ENCODE measurements around the gene SRSF7. TPM values are rescaled to one million over a fixed set of nuclear protein-coding genes. Genes with fewer than 3 reads are reported as not detected.

Gene SRSF7
- total and polyA plus RNA-seq, 9 of the 15 experiments (the other 6 are each of a cell fraction or from before 2014, with no cell fraction given): 219 to 726 (median 375) TPM

DNA sequence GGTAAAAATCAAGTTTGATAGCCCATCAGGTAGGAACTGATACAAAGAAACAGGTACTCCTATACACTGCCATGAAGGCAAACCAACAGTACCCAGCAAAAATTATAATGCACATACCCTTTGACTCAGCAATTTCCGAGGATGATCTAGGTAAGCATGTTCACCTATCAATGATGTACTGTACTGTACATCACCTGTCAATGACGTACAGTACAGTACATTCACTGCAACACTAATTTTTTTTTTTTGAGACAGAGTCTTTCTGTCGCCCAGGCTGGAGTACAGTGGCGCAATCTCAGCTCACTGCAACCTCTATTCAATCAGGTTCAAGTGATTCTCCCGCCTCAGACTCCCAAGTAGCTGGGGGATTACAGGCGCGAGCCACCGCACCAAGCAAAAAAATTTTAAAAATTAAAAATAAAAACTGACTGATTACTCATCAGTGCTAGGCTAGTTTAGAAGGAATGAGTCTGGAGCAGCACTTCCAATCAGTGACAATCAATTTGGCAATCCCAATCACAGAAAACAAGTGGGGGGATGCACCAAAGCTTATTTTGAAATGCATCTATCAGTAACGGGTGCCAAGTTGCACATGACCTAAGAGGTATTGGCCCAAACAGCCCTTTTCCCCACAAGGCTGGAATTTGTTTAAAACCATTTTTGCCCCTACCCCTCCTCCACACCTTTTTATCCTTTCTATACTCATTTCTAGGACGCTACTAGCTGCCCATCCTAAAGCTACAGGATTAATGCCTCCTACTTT, 8.2 kb downstream of the SRSF7 start:
- no peak overlapping the region for H3K4me2 ChIP-seq (ENCODE audit: insufficient read depth, low read length)
- peaks cover 19% of the 10 kb centered on the region for H4K20me1 ChIP-seq (replicated peaks; ENCODE audit: control insufficient read depth, insufficient read depth, low read length)
- H3K27ac ChIP-seq (ENCODE audit: extremely low read depth, low read depth, low read length): no peak overlapping the region
- POLR2A ChIA-PET: interaction anchor here (0.7 to 3.9 kb wide), 16 partner anchors 8 to 210 kb away, joined by 3 to 30 read pairs (median 5); partner anchors contain the start of gene SRSF7
- DNase-seq (ENCODE audit: extremely low read depth in 1 of 4, low spot score in 3 of 4) (peak in 1 of 4 experiments; percentile 19), FAIRE-seq (no peak), ATAC-seq (peak; percentile 57)
- no TSS peak for BruUV-seq (replicated peaks)
- peaks cover 4% of the 10 kb centered on the region; the same call in 1 of the 2 replicates for H3K9me3 ChIP-seq (replicated peaks; ENCODE audit: control insufficient read depth, insufficient read depth, low read depth, low read length)
- H3K79me2 ChIP-seq (ENCODE audit: control insufficient read depth, insufficient read depth, low read length): peaks cover 38% of the 10 kb centered on the region
- H2AFZ ChIP-seq (ENCODE audit: low read depth, low read length): no peak overlapping the region
- WGBS (ENCODE audit: insufficient coverage, low coverage, missing lambda C conversion rate): 75% methylated on average over 10 of the region's 10 CpGs
- intact Hi-C loops (cut with micrococcal nuclease) (loop anchor here (5.0 to 10.0 kb wide), 2 partner anchors 426 to 482 kb away; no protein-coding TSS in a partner anchor), in situ Hi-C loops (cut with MboI) (loop anchor here (10.0 to 25.0 kb wide), 2 partner anchors 418 to 756 kb away; no protein-coding TSS in a partner anchor)
- H3K9ac ChIP-seq (ENCODE audit: insufficient read depth in 1 of 2, low read depth in 2 of 2, low read length in 2 of 2): no peak overlapping the region
- no peaks in the 10 kb centered on the region for H3K27me3 ChIP-seq (ENCODE audit: control insufficient read depth in 2 of 2, insufficient read depth in 2 of 2, low read length in 2 of 2)
- CTCF ChIA-PET (ENCODE audit: low intra/inter-chr PET ratio): no interaction called here
- peaks cover 0 to 10% of the 10 kb centered on the region in 2 experiments; a peak in 2 of 5 replicates for H3K4me1 ChIP-seq (replicated peaks in 1 of 2; ENCODE audit: control insufficient read depth in 2 of 2, insufficient read depth in 2 of 2, low read length in 2 of 2)
- H3K9me1 ChIP-seq (ENCODE audit: control insufficient read depth, insufficient read depth, low read length): no peaks in the 10 kb centered on the region
- H3K4me3 ChIP-seq: no peak overlapping the region
- peaks cover 80% of the 10 kb centered on the region for H3K36me3 ChIP-seq (ENCODE audit: control insufficient read depth, insufficient read depth, low read length)
- no peak for TF ChIP-seq MED1 (CRISPR knock-in tag; IDR thresholded peaks at IDR 0.05; ENCODE audit: borderline replicate concordance)
- no peak for TF ChIP-seq ZBTB1 (CRISPR knock-in tag; IDR thresholded peaks at IDR 0.05; ENCODE audit: borderline replicate concordance, low read depth)
- TF ChIP-seq PRMT5 (CRISPR knock-in tag; IDR thresholded peaks at IDR 0.05): no peak
- TF ChIP-seq MIER1 (IDR thresholded peaks at IDR 0.05; ENCODE audit: low read depth): no peak
- TF ChIP-seq CREBBP (IDR thresholded peaks at IDR 0.05; ENCODE audit: low read depth, low read length): no peak
- TF ChIP-seq MTF1 (CRISPR knock-in tag; IDR thresholded peaks at IDR 0.05; ENCODE audit: borderline replicate concordance): no peak
- TF ChIP-seq PURB (CRISPR knock-in tag; IDR thresholded peaks at IDR 0.05; ENCODE audit: low read depth): no peak
- no peak for TF ChIP-seq RHOXF2B (CRISPR knock-in tag; conservative IDR thresholded peaks at IDR 0.05)
- TF ChIP-seq RBM15 (IDR thresholded peaks at IDR 0.05; ENCODE audit: insufficient read depth, low read length): no peak
- TF ChIP-seq CHD1 (IDR thresholded peaks at IDR 0.05; ENCODE audit: low read length): no peak
- TF ChIP-seq ZNF232 (CRISPR knock-in tag; IDR thresholded peaks at IDR 0.05): no peak
- TF ChIP-seq ZFP1 (CRISPR knock-in tag; IDR thresholded peaks at IDR 0.05): no peak
- no peak for TF ChIP-seq ZNF780A (CRISPR knock-in tag; IDR thresholded peaks at IDR 0.05)
- TF ChIP-seq, protein P1, sequence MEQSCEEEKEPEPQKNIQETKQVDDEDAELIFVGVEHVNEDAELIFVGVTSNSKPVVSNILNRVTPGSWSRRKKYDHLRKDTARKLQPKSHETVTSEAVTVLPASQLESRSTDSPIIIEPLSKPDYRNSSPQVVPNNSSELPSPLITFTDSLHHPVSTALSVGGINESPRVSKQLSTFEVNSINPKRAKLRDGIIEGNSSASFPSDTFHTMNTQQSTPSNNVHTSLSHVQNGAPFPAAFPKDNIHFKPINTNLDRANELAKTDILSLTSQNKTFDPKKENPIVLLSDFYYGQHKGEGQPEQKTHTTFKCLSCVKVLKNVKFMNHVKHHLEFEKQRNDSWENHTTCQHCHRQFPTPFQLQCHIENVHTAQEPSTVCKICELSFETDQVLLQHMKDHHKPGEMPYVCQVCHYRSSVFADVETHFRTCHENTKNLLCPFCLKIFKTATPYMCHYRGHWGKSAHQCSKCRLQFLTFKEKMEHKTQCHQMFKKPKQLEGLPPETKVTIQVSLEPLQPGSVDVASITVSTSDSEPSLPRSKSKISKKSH (CRISPR knock-in tag; IDR thresholded peaks at IDR 0.05): no peak
- TF ChIP-seq ZNF766 (CRISPR knock-in tag; conservative IDR thresholded peaks at IDR 0.05): no peak
- no peak for TF ChIP-seq ZNF699 (CRISPR knock-in tag; IDR thresholded peaks at IDR 0.05; ENCODE audit: insufficient replicate concordance)
- TF ChIP-seq PTBP1 (IDR thresholded peaks at IDR 0.05; ENCODE audit: low read depth, low read length): no peak
- TF ChIP-seq NFE2 (IDR thresholded peaks at IDR 0.05; ENCODE audit: low read depth): peak; percentile 47; the same call in 1 of the 2 replicates
- TF ChIP-seq ZNF124 (CRISPR knock-in tag; IDR thresholded peaks at IDR 0.05): no peak
- TF ChIP-seq ELF4 (CRISPR knock-in tag; IDR thresholded peaks at IDR 0.05): no peak
- TF ChIP-seq JUNB (CRISPR knock-in tag; conservative IDR thresholded peaks at IDR 0.05): no peak
- TF ChIP-seq ESRRA (IDR thresholded peaks at IDR 0.05; ENCODE audit: borderline replicate concordance, low read depth): no peak
- no peak for TF ChIP-seq FOXA3 (CRISPR knock-in tag; conservative IDR thresholded peaks at IDR 0.05 in 1 of 2, IDR thresholded peaks at IDR 0.05 in 1 of 2)

Measured in K562 (cell line).